Measurements from ENCODE around the gene ABLIM2.

The ABLIM2 gene

GRCh38 chr4:8046925-8047541 lies 111.6 kb downstream of the ABLIM2 start:
- no peak overlapping the region for H3K4me3 ChIP-seq (ENCODE audit: low read depth, low read length)
- TF ChIP-seq CTCF (IDR thresholded peaks at IDR 0.05; ENCODE audit: low read depth, low read length): no peak

DNA sequence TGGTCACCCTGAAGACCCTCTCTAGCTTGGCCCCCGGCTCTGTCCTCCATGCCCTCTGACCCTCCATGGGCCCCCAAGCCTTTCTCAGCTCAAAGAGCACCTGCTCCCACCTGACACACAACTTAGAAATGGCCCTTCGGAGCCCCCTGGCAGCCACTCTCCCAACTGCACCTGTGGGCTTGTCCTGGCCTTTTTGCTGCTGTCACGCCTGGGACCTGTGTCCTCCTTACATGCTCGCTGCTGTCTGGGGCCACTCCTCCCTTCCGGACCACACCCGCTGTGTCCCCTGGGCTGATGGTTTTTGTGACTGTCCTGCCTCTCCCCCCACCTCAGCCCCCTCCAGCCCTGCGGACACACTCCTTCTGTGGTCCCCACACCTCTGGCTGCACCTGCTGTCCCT lies 112.7 kb downstream of the ABLIM2 start:
- no peak for TF ChIP-seq CTCF (IDR thresholded peaks at IDR 0.05; ENCODE audit: low read depth, low read length)
- H3K4me3 ChIP-seq (ENCODE audit: low read depth, low read length): no peak overlapping the region

- H3K4me3 ChIP-seq (ENCODE audit: low read depth, low read length): no peak overlapping the region
- no peak for TF ChIP-seq CTCF (IDR thresholded peaks at IDR 0.05; ENCODE audit: low read depth, low read length)
These were observed 113.9 kb downstream of the ABLIM2 start for GRCh38 chr4:8044699-8045098.

DNA sequence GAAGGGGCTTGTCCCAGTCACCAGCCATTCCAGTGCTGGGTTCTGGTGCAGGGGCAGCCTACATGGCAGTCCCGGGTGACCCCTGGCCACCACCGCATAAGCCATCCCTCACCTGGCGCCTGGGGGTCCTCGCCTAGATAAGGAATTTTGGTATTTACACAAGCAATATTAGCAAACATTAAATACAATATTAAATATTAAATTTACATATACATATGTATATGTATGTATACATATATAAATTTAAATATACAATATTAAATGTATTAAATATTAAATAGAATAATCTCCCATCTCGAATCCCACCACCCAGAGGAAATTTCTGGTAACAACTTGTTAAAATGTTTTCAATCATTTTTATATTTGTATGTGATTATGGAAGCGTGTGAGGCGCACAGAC lies 114.4 kb downstream of the ABLIM2 start:
- no peak overlapping the region for H3K4me3 ChIP-seq (ENCODE audit: low read depth, low read length)
- TF ChIP-seq CTCF (IDR thresholded peaks at IDR 0.05; ENCODE audit: low read depth, low read length): no peak

DNA sequence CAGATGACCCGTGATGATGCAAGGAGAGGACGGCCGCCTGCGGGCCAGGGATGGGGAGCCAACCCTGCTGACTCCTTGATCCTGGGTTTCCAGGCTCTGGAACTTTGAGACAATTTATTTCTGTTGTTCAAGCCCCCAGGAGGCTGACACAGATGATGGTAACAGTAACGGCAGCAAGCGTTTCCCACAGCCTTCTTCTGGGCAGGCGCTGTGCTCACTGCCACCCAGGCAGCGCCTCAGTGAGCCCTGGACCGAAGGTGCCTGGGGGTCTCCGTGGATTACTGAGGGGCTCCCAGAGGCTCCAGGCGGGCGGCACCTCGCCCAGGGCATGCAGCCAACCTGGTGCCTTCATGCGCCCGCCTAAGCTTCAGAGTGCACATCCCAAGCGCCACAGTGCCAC lies 115.0 kb downstream of the ABLIM2 start:
- H3K4me3 ChIP-seq (ENCODE audit: low read depth, low read length): no peak overlapping the region

GRCh38 chr4:8041868-8042267 lies 116.7 kb downstream of the ABLIM2 start:
- H3K4me3 ChIP-seq (ENCODE audit: low read depth, low read length): no peak overlapping the region
- no peak for TF ChIP-seq CTCF (IDR thresholded peaks at IDR 0.05; ENCODE audit: low read depth, low read length)

More for the DNA sequence above, 115.0 kb downstream of the ABLIM2 start:
- no peak for TF ChIP-seq CTCF (IDR thresholded peaks at IDR 0.05; ENCODE audit: low read depth, low read length)

- no peak for TF ChIP-seq CTCF (IDR thresholded peaks at IDR 0.05; ENCODE audit: low read depth, low read length)
- no peak overlapping the region for H3K4me3 ChIP-seq (ENCODE audit: low read depth, low read length)
These were observed 117.4 kb downstream of the ABLIM2 start for GRCh38 chr4:8041172-8041571.
